Peyer's patch (tissue), 4 donors: ENCODE results near the gene MEIS1. TPM values are rescaled to one million over a fixed set of nuclear protein-coding genes. Genes with fewer than 3 reads are reported as not detected.
A peak's percentile ranks its signal among the peaks of the same experiment; 100 is the strongest.

Experiments used
- DNase-seq, 3 donors: peaks; one replicate each; pipeline ENCODE4 v3.0.0-alpha.2; 2017 to 2019
- H3K27ac ChIP-seq, 4 donors: fragments of 200-600 bp; sonication (generic); one replicate each; pipeline ENCODE4 v1.5.1; 2016 to 2019
- H3K27me3 ChIP-seq, 2 donors: fragments of 200-600 bp; sonication (generic); one replicate each; pipeline ENCODE4 v1.5.1; 2019
- H3K36me3 ChIP-seq, 3 donors: fragments of 200-600 bp; sonication (generic); one replicate each; pipeline ENCODE4 v1.5.1; 2016 to 2019
- H3K4me1 ChIP-seq, 4 donors: fragments of 200-600 bp; sonication (generic); one replicate each; pipeline ENCODE4 v1.5.1; 2016 to 2019
- H3K4me3 ChIP-seq, 4 donors: fragments of 200-600 bp; sonication (generic); 1 replicate in 3 of 4; 2 replicates in 1 of 4; pipeline ENCODE4 v1.5.1; 2016 to 2019; ENCODE audit warnings: mild to moderate bottlenecking in 1 of 4
- H3K9me3 ChIP-seq, 4 donors: fragments of 200-600 bp; sonication (generic); one replicate each; pipeline ENCODE4 v1.5.1; 2016 to 2019; ENCODE audit warnings: mild to moderate bottlenecking in 1 of 4
- CTCF ChIP-seq, 6 experiments: fragments of 450-650 bp in 4 of 6; fragments of 200-600 bp in 2 of 6; sonication (generic) in 1 of 6; IDR thresholded peaks; one replicate each; pipeline ENCODE4 v1.5.1; 2017 to 2019; ENCODE audit warnings: antibody characterized with exemption in 6 of 6, mild to moderate bottlenecking in 3 of 6, moderate library complexity in 1 of 6
- POLR2A ChIP-seq, 2 donors: fragments of 450-650 bp; IDR thresholded peaks; one replicate each; pipeline ENCODE4 v1.5.1; 2017; ENCODE audit warnings: antibody characterized with exemption in 2 of 2, mild to moderate bottlenecking in 2 of 2, moderate library complexity in 2 of 2
- total RNA-seq, 4 donors: library from RNA; depleted of rRNA; stranded (reverse); fragments of >200 nt; gene quantifications; one replicate each; pipeline ENCODE4 v1.1.0, GENCODE V29; 2016

MEIS1 gene
- total RNA-seq, 4 donors from 2014 or later = 7.2 to 64.4 (median 16.3) TPM

- Histone ChIP-seq H3K27ac (peak overlapping the region; percentile 14 to 85 (median 68)), H3K36me3 (no peaks in the 10 kb centered on the region), H3K4me1 (no peaks in the 10 kb centered on the region), H3K27me3 (peaks cover 0 to 9% of the 10 kb centered on the region in 2 donors), H3K9me3 (no peaks in the 10 kb centered on the region), H3K4me3 (peak overlapping the region in 1 of 4 donors; percentile 22)
- no peak for DNase-seq
- TF ChIP-seq CTCF (IDR thresholded peaks at IDR 0.05) (no peak), POLR2A (IDR thresholded peaks at IDR 0.05) (no peak)
Observed at GRCh38 chr2:66582987-66583880, 148.3 kb downstream of the MEIS1 start.

- H3K9me3 ChIP-seq = no peaks in the 10 kb centered on the region
- H3K4me3 ChIP-seq = no peak overlapping the region
- no peak for DNase-seq
Observed at GRCh38 chr2:66583881-66584280, 149.0 kb downstream of the MEIS1 start.

GRCh38 chr2:66585587-66585986, 150.7 kb downstream of the MEIS1 start:
- peaks cover 0 to 9% of the 10 kb centered on the region in 2 donors for H3K27me3 ChIP-seq
- no peak overlapping the region for H3K4me3 ChIP-seq
- H3K27ac ChIP-seq = no peak overlapping the region
- no peaks in the 10 kb centered on the region for H3K9me3 ChIP-seq
- no peaks in the 10 kb centered on the region for H3K36me3 ChIP-seq
- no peak for DNase-seq
- TF ChIP-seq POLR2A (IDR thresholded peaks at IDR 0.05) (no peak), CTCF (IDR thresholded peaks at IDR 0.05) (no peak)
- no peaks in the 10 kb centered on the region for H3K4me1 ChIP-seq

More at GRCh38 chr2:66583881-66584280, 149.0 kb downstream of the MEIS1 start:
- Histone ChIP-seq H3K27ac (peak overlapping the region in 3 of 4 donors; percentile 64 to 85 (median 73)), H3K36me3 (no peaks in the 10 kb centered on the region), H3K4me1 (no peaks in the 10 kb centered on the region), H3K27me3 (peaks cover 0 to 9% of the 10 kb centered on the region in 2 donors)
- TF ChIP-seq POLR2A (IDR thresholded peaks at IDR 0.05) = no peak
- TF ChIP-seq CTCF (IDR thresholded peaks at IDR 0.05) = no peak

- Histone ChIP-seq H3K4me1 (no peaks in the 10 kb centered on the region), H3K9me3 (no peaks in the 10 kb centered on the region), H3K4me3 (no peak overlapping the region), H3K27me3 (peaks cover 0 to 3% of the 10 kb centered on the region in 2 donors), H3K36me3 (no peaks in the 10 kb centered on the region), H3K27ac (no peak overlapping the region)
- TF ChIP-seq CTCF (IDR thresholded peaks at IDR 0.05) (peak in 2 of 6 experiments; percentile 14 to 21), POLR2A (IDR thresholded peaks at IDR 0.05) (no peak)
- no peak for DNase-seq
Observed at GRCh38 chr2:66587216-66587615, 152.3 kb downstream of the MEIS1 start.

- H3K4me3 ChIP-seq = no peak overlapping the region
- H3K27ac ChIP-seq = no peak overlapping the region
- no peaks in the 10 kb centered on the region for H3K27me3 ChIP-seq
- no peaks in the 10 kb centered on the region for H3K4me1 ChIP-seq
- TF ChIP-seq POLR2A (IDR thresholded peaks at IDR 0.05) = no peak
- no peak for TF ChIP-seq CTCF (IDR thresholded peaks at IDR 0.05)
- no peaks in the 10 kb centered on the region for H3K36me3 ChIP-seq
- H3K9me3 ChIP-seq = no peaks in the 10 kb centered on the region
- no peak for DNase-seq
Observed at GRCh38 chr2:66594001-66594400, 159.1 kb downstream of the MEIS1 start.
